NCI-H446 treated with DMSO at 0.1 percent for 48 hours (cell line): ENCODE results near the gene IFRD1.
A peak's percentile ranks its signal among the peaks of the same experiment; 100 is the strongest.

Experiments
- DNase-seq: peaks from one replicate; lab custom pipeline; 2025; lab: John Stamatoyannopoulos, UW

IFRD1 gene

GRCh38 chr7:112487457-112488263, 37.4 kb downstream of the IFRD1 start:
- no peak for DNase-seq

- no peak for DNase-seq
Observed at GRCh38 chr7:112488264-112488552, 37.9 kb downstream of the IFRD1 start.

DNA sequence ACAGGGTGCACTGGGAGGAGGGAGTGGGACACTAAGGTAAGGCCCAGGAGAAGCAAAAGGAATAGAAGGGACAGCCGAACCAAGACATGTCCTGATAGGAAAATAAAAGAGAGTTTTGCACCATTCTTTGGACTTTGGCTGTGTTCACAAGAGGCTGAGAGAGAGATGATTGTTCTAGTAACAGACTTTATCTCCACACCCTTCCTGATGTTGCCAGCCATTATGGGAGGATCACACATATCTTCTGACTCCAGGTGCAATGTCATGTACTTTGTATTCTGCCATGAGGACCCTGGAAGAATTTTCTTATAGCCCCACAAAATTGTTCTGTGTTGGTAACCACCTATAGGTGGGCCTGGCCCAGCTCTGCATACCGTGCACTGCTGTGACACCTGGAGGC, 41.9 kb downstream of the IFRD1 start:
- no peak for DNase-seq

GRCh38 chr7:112494656-112495055, 44.4 kb downstream of the IFRD1 start:
- DNase-seq, result no peak

DNA sequence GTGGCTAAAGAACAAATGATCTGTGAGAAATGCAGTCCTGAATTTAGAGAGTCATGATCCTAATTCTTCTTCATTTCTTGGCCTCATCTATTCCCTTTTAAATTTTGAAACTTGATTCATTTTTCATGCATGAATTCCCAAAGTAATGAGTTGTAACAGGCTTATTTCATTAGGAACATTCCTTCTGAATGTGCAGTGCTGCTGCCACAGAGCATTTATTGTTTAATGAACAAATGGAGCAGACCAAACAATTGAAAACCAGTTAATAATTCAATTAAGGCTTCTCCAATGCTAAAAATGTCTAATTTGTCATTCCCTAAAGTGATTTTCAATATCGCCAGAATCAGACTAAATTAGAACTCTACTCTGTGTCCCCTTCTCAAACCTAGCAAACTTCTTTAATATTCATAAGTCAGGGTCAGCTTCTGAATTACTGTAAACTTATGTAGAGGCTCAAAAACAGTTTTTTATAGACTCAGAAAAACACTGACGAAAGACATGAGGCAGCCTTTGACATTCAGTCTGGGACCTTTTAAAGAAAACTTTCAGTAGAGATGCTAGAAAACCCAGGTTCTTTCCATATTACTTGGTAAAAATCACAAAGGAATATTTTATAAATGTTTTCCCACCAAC, 45.0 kb downstream of the IFRD1 start:
- DNase-seq, result no peak

GRCh38 chr7:112495810-112496462, 45.7 kb downstream of the IFRD1 start:
- DNase-seq, result peak; percentile 37

DNA sequence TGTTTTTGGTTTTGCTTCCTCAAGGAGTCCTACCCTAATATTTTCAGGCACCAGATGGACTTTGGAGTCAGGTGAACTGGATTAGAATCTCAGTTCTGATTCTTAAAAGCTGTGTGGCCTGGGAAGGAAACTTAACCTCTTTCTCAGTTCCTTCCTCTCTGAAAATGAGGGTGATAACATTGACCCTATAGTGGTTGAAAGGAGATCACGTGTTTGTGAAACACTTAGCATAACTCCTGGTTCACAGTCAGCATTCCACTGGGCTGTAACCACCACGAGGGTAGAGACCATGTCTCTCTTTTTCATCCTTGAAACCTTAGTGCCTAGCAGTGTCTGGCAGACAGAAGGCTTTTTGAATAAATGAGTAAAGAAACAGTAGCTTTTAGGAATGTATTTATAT, 47.2 kb downstream of the IFRD1 start:
- DNase-seq, result no peak

DNA sequence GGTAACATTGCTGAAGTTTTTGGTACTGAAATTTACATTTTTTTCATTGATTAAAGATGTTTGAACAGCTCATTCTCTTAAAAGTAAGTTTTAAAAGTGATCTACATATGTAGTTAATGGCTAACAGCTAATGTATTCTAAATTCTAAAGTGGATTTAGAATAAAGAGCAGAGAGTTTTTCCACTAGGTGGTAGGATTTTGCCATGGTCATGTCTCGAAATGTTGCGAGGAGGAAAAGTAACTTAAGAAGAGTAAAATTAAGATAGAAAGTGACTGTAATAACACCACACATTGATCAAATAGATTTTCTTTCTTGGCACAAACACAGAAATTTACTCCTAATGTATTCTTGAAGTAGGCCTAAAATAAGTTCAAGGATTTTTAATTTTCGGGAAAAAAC, 50.4 kb downstream of the IFRD1 start:
- no peak for DNase-seq

DNA sequence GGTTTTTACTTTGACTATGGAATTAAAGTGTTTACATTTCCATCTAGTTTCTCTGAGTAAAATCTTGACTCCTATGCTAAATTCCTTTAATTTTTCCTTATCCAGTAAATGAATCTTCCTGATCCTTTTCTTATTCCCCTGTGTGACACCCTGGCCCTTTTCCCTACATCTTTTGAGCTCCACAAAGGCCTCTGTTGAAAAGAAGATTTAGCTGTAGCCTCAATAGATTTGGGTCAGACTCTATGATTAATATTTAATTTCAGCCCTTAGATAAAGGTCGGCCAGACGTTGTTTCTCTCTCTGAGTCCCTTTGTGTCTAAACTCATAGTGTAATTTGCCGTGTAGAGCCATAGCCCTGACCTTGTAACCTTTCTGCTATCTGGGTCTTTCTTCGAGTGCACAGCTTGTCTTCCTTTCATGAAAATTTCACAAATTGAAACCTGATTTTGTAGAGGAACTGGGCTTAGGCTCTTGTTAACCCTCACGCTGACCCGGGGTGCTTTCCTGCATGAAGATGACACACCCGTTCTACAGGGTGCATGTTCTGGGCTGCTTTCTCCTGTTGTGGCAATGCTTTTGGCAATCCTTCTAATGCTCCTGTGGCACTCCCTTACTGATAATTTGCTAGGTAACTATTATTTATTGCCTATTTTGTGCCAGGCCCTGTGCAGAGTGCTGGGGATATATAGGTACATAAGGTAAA, 51.7 kb downstream of the IFRD1 start:
- DNase-seq, result no peak

DNA sequence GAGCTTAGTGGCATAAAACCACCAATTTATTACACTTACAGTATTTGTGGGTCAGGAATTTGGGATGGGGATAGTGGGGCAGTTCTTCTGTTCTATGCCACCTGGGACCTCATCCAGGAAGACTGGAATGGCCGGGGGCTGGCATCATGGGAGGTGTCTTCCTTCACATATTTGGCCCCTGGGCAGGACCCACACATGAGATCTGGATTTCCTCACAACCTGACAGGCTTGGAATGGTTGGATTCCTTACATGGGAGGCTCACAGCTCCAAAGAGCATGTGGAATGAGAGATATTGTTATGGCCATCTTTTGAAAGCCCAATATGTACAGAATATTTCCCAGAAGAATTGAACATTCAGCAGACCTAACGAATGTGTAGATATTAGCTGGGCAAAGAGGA, 52.4 kb downstream of the IFRD1 start:
- DNase-seq, result no peak

- DNase-seq, result no peak
Observed at GRCh38 chr7:112503361-112503972, 53.2 kb downstream of the IFRD1 start.

GRCh38 chr7:112504093-112504695, 53.9 kb downstream of the IFRD1 start:
- DNase-seq, result no peak

DNA sequence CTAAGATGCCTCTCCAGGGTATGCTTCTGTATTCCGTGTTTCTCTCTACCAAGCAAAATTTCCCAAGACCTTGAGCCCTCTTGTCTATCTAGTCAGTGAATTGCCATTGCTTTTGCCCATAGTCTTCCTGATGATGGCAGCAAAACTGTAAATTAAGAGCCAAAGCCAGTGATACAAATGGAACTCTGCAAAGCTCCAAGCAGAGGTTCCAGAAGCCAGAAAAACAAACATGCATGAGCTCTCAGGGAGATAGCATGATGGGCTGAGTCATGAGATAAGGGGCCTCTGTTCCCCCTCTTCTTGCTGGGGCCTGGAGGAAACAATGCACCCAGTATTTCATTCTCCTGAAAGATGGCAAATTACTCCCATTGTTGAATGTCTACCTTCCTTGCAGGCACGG, 55.2 kb downstream of the IFRD1 start:
- DNase-seq, result no peak

DNA sequence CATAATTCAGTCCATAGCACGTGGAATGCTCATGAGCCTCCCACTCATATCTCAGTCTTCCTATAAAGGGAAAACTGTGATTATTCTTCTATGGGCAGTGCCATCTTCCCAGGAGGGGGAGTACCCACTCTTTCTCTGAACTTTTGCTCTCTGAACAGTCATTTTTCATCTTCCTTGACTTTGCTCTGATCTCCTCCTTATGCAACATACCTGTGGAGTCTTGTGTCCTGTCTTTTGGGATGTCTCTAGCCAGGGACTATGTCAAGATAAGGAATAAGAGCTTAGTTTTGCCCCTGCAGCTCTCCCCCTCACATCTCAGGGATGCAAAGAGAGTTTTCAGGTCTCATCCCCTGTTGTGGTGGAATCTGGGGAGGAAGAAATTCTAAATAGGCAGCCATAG, 58.1 kb downstream of the IFRD1 start:
- no peak for DNase-seq

DNA sequence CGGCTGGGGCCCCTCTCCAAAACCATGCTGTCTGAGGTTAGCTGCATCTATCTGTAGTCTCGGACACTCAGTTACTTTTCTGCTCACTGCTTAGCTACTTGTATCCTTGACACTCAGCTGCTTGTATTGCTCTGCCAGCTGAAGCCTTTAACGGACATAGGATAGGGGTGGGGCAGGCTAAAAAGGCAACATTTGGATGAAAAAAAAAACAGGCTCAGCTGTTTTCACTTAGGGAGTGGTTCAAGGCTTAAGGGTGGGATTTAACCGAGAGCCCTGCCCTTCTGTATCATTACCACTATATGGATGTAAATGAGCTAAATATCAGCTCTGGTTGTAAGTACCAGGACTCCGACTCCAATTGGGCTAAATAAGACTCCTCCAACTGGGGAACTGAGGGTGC, 59.1 kb downstream of the IFRD1 start:
- no peak for DNase-seq

- DNase-seq, result no peak
Observed at GRCh38 chr7:112510001-112510742, 59.9 kb downstream of the IFRD1 start.

DNA sequence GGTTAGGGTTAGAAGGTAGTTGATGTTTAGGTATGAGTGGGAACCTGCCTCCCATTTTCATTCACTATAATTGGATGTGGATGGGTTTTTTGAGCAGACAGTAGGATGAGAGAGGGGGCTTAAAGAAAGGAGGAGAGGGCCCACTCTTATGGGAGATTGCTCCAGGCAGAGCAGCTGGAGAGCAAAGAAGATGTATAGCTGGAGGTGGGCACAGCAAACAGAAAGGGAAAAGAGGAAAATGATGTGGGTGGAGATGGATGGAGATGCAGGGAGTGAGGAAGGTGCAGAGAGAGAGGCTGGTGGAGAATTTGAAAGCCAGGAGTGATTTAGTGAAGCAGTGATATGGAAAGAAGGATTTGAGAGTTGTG, 60.5 kb downstream of the IFRD1 start:
- DNase-seq, result no peak

DNA sequence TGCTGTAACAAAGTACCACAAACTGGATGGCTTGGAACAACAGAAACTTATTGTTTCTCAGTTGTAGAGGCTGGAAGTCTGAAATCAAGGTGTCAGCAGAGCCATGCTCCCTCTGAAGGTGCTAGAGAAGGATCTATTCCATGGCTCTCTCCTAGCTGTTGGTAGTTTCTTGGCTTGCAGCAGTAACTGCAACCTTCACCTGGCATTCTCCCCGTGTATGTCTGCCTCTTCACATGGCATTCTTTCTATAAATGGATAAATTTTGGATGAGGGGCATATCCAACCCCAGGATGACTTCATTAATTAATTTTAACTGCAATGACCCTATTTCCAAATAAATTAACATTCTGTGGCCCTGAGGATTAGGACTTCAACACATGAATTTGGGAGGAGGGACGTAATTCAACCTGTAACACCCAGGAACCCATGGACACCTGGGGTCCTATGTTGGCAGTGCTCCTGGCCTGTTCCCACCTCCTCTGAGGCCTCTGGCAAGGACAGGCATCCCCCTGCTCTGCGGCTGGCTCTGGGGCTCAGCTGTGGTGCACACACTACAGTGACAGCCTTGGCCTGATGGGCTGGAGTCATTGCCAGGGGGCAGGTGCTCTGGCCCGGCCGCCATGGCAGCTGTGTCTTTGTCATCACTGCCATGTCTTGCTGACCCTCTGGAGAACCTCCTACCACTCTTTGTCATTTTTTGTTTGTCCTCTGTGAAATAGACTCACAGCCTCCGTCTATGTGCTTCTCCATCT, 61.4 kb downstream of the IFRD1 start:
- no peak for DNase-seq

- DNase-seq, result peak; percentile 1
Observed at GRCh38 chr7:112512451-112513210, 62.4 kb downstream of the IFRD1 start.

- no peak for DNase-seq
Observed at GRCh38 chr7:112515989-112516388, 65.7 kb downstream of the IFRD1 start.
